ENCODE results near the gene NR5A2.

- TF ChIP-seq POLR2A (IDR thresholded peaks at IDR 0.05; ENCODE audit: low read length) (no peak), GATA1 (IDR thresholded peaks at IDR 0.05; ENCODE audit: low read depth, low read length) (no peak)
Observed at GRCh38 chr1:200015811-200016210, 11.7 kb upstream of the NR5A2 start.
